Prostate gland (tissue), 2 donors: Measurements from ENCODE around the gene TLX2.

ENCODE experiments used
- POLR2A ChIP-seq: fragments of 450-650 bp; IDR thresholded peaks from one replicate; pipeline ENCODE4 v1.6.1; 2016; ENCODE audit warnings: antibody characterized with exemption, mild to moderate bottlenecking
- TF ChIP-seq, protein P1 (sequence below), 4 experiments: fragments of 200-600 bp in 2 of 4; fragments of 450-650 bp in 2 of 4; sonication (generic) in 2 of 4; IDR thresholded peaks; 1 replicate in 3 of 4; 2 replicates in 1 of 4; pipeline ENCODE4 v1.5.1; 2016 to 2019; ENCODE audit warnings: antibody characterized with exemption in 4 of 4, mild to moderate bottlenecking in 2 of 4, moderate library complexity in 2 of 4

DNA sequence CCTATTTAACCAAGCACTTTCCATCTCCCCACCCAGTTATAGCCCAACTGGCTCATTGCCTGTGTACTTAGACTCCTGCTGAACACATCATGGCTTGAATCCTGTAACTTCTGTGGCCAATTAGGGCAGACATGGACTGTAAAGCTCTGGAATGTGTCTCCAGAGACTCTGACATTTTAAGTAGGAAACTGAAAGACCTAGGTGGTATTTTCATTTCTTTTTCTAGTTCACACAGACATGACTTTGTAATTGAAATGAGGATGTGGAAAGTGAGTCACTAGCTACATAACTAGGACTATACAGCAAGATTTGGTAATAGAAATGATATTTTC, 52.5 kb downstream of the TLX2 start:
- TF ChIP-seq, protein P1, sequence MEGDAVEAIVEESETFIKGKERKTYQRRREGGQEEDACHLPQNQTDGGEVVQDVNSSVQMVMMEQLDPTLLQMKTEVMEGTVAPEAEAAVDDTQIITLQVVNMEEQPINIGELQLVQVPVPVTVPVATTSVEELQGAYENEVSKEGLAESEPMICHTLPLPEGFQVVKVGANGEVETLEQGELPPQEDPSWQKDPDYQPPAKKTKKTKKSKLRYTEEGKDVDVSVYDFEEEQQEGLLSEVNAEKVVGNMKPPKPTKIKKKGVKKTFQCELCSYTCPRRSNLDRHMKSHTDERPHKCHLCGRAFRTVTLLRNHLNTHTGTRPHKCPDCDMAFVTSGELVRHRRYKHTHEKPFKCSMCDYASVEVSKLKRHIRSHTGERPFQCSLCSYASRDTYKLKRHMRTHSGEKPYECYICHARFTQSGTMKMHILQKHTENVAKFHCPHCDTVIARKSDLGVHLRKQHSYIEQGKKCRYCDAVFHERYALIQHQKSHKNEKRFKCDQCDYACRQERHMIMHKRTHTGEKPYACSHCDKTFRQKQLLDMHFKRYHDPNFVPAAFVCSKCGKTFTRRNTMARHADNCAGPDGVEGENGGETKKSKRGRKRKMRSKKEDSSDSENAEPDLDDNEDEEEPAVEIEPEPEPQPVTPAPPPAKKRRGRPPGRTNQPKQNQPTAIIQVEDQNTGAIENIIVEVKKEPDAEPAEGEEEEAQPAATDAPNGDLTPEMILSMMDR (IDR thresholded peaks at IDR 0.05) = no peak
- TF ChIP-seq POLR2A = no peak
